Measurements from ENCODE around the gene TNFRSF18. TPM values are rescaled to one million over a fixed set of nuclear protein-coding genes. Genes with fewer than 3 reads are reported as not detected.

Gene TNFRSF18
- total and polyA plus RNA-seq, 3 donors from 2014 or later: 0.67 TPM; not detected in 2

DNA sequence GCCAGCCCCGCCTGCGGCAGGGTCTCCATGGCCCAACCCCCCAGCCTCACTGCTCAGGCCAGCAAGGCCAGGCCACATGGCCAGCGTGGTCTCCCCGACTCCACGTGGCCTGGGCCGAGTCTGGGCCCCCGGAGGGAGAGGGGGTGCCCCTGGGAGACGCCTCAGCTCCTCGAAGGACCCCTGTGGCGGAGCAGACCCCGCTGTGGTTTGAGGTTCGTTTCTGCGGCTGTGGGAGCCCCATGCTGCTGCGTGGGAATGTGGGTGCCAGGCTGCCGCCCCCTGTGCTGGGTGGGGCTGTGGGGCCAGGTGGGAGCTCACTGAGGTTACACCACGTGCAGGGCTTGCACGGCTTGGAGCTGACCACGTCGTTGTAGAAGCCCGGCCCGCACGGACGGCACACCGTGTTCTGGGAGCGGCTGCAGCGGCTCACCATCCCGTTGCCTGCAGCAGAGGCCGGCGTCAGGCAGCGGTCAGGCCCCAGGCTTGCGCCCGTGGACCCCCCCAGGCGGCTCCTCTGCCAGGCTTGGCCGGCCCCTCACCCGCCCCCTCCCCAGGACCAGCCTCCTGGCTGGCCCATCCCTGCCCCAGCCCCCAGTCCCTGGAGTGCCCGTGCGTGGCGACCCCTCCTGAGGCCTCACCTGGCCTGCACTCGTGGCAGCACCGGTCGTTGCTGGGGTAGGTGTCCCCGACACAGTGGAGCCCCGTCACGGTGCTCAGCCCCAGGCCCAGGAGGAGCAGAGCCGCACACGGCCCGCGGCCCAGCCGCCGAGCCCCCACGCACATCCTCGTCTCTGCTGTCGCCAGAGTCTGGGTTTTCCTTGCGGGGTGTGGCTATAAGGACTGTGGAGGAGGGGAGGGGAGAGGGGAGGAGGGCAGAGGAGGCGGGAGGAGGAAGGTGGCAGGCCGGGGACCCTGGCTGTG is 7.2 kb upstream of the TNFRSF18 start, which contains the start of gene TNFRSF4:
TSS of gene TNFRSF4 (minus strand) at position 809 of the 921 bp plus-strand sequence. CDS start at position 783, 26 bp downstream.
- TF ChIP-seq, protein P1, sequence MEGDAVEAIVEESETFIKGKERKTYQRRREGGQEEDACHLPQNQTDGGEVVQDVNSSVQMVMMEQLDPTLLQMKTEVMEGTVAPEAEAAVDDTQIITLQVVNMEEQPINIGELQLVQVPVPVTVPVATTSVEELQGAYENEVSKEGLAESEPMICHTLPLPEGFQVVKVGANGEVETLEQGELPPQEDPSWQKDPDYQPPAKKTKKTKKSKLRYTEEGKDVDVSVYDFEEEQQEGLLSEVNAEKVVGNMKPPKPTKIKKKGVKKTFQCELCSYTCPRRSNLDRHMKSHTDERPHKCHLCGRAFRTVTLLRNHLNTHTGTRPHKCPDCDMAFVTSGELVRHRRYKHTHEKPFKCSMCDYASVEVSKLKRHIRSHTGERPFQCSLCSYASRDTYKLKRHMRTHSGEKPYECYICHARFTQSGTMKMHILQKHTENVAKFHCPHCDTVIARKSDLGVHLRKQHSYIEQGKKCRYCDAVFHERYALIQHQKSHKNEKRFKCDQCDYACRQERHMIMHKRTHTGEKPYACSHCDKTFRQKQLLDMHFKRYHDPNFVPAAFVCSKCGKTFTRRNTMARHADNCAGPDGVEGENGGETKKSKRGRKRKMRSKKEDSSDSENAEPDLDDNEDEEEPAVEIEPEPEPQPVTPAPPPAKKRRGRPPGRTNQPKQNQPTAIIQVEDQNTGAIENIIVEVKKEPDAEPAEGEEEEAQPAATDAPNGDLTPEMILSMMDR (IDR thresholded peaks at IDR 0.05): no peak
- no peak for TF ChIP-seq POLR2A (IDR thresholded peaks at IDR 0.05)
- intact Hi-C loops (cut with DNase I; ENCODE audit: low total_unique reads): no loop called here
- peaks cover 3% of the 10 kb centered on the region for H3K4me1 ChIP-seq
- no peak within 1 kb of the TSS for H3K27ac ChIP-seq
- WGBS, 2 donors: 61 to 85% methylated on average over 10 to 43 of the region's 56 CpGs
- H3K27me3 ChIP-seq: no peaks in the 10 kb centered on the region
- no peaks in the 10 kb centered on the region for H3K9me3 ChIP-seq
- no peaks in the 10 kb centered on the region for H3K36me3 ChIP-seq (ENCODE audit: low read depth, missing control alignments)
- DNase-seq: no peak
- H3K4me3 ChIP-seq: no peak within 1 kb of the TSS

- no peaks in the 10 kb centered on the region for H3K27me3 ChIP-seq
- H3K4me1 ChIP-seq: peaks cover 8% of the 10 kb centered on the region
- intact Hi-C loops (cut with DNase I; ENCODE audit: low total_unique reads): no loop called here
- H3K9me3 ChIP-seq: no peaks in the 10 kb centered on the region
- H3K27ac ChIP-seq: no peak overlapping the region
- DNase-seq: no peak
- TF ChIP-seq, protein P1 (IDR thresholded peaks at IDR 0.05): no peak
- no peak for TF ChIP-seq POLR2A (IDR thresholded peaks at IDR 0.05)
- 60 to 74% methylated on average over 1 to 19 of the region's 24 CpGs for WGBS, 2 donors
- no peaks in the 10 kb centered on the region for H3K36me3 ChIP-seq (ENCODE audit: low read depth, missing control alignments)
- no peak overlapping the region for H3K4me3 ChIP-seq
Measured at GRCh38 chr1:1212780-1213344, 6.5 kb upstream of the TNFRSF18 start.

DNA sequence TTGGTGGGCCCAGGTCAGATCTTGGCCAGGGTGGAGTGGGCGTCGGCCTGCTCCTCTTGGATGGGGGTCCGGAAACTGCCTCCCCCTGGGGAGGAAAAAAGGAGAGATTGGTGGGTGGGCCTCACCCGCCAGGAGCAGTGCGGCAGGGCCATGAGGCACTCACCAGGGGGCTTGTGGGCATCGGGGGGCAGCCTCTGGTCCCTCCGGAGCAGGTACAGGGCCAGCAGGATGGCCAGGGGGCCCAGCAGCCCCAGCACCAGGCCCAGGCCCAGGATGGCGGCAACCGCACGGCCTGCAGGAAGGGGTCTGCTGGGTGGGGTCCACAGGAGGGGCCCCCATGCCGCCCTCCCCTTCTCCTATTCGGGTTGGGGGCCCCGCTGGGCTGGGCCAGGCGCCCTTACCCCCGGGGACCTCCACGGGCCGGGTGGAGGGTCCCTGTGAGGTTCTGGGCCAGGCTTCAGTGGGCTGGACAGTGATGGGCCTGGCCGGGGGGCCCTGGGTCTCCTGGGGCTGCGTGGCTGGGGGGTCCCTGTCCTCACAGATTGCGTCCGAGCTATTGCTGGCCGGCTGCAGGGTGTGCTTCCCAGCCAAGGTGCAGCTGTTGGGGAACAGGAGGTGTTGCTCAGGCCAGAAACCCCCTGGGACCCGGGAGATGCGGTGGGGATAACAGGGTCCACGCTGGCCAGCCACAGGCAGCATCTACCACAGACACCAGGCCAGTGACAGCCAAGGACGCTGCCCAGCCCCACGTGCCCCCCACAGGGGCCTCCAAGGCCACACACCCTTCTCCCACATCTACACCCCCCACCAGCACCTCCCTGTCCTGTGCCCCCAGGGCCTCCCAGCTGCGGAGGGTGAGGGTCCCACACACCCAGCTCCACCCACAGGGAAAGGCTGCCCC is 5.4 kb upstream of the TNFRSF18 start:
- H3K4me3 ChIP-seq: no peak overlapping the region
- TF ChIP-seq, protein P1 (IDR thresholded peaks at IDR 0.05): no peak
- no peak for TF ChIP-seq POLR2A (IDR thresholded peaks at IDR 0.05)
- no peaks in the 10 kb centered on the region for H3K36me3 ChIP-seq (ENCODE audit: low read depth, missing control alignments)
- DNase-seq: no peak
- intact Hi-C loops (cut with DNase I; ENCODE audit: low total_unique reads): no loop called here
- H3K27ac ChIP-seq: no peak overlapping the region
- H3K27me3 ChIP-seq: no peaks in the 10 kb centered on the region
- no peaks in the 10 kb centered on the region for H3K9me3 ChIP-seq
- peaks cover 8% of the 10 kb centered on the region for H3K4me1 ChIP-seq
- 83 to 91% methylated on average over 16 to 19 of the region's 28 CpGs for WGBS, 2 donors

DNA sequence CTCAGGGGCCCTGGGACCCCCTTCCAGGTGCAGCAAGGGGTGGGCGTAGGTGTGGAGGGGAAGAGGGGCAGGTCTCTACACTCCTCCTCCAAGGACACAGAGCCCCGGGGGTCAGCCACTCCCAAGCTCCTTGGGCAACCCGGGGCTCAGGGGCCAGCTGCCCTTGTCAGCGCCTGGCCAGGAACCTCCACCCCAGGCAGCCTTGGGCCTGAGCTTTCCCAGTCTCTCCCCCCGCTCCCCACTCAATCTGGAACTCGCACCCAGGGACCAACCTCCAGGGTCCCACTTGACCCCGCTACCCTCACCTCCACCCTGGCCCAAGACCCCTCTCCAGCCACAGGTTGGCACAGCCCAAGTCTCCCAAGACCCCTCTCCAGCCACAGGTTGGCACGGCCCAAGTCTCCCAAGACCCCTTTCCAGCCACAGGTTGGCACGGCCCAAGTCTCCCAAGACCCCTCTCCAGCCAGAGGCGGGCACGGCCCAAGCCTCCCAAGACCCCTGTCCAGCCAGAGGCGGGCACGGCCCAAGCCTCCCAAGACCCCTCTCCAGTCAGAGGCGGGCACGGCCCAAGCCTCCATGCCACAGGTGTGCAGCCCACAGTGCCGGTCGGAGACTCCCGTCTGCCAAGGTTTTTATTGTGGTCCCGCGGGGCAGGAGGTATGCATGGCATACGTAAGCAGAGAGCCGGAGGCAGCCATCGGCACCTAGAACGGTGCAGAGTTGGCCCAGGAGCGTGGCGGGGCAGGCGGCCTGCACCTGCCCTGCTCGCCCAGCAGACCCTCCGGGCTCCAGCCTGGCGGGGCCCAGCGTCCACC is 4.5 kb upstream of the TNFRSF18 start:
- H3K36me3 ChIP-seq (ENCODE audit: low read depth, missing control alignments): no peaks in the 10 kb centered on the region
- TF ChIP-seq, protein P1 (IDR thresholded peaks at IDR 0.05): no peak
- no peak for TF ChIP-seq POLR2A (IDR thresholded peaks at IDR 0.05)
- WGBS, 2 donors: 94 to 96% methylated on average over 28 to 30 of the region's 31 CpGs
- intact Hi-C loops (cut with DNase I; ENCODE audit: low total_unique reads): no loop called here
- no peak overlapping the region for H3K27ac ChIP-seq
- DNase-seq: no peak
- H3K9me3 ChIP-seq: no peaks in the 10 kb centered on the region
- H3K4me1 ChIP-seq: peaks cover 13% of the 10 kb centered on the region
- H3K4me3 ChIP-seq: no peak overlapping the region
- no peaks in the 10 kb centered on the region for H3K27me3 ChIP-seq

Measured in testis (tissue), 3 donors.